ENCODE measurements around the gene EVC. TPM values are rescaled to one million over a fixed set of nuclear protein-coding genes. Genes with fewer than 3 reads are reported as not detected.

EVC gene
- total RNA-seq, 1 experiment from 2014 or later, result 29.0 TPM

GRCh38 chr4:5685296-5685695, 25.7 kb upstream of the EVC start:
- peaks cover 14% of the 10 kb centered on the region for H3K36me3 Mint-ChIP-seq (ENCODE audit: insufficient read depth, unreplicated experiment)
- H3K4me3 Mint-ChIP-seq (ENCODE audit: unreplicated experiment), result no peak overlapping the region
- DNase-seq (ENCODE audit: unreplicated experiment), result no peak
- no peak for TF ChIP-seq CTCF (IDR thresholded peaks at IDR 0.05; ENCODE audit: unreplicated experiment)
- POLR2A ChIA-PET, result no interaction called here
- no TSS peak for BruUV-seq (replicated peaks)
- no peaks in the 10 kb centered on the region for H3K4me1 Mint-ChIP-seq (ENCODE audit: insufficient read depth, unreplicated experiment)
- CTCF ChIA-PET, result interaction anchor here (0.6 kb wide), 1 partner anchor 848 kb away, joined by 3 read pairs; no protein-coding TSS in a partner anchor
- intact Hi-C loops (cut with micrococcal nuclease), result no loop called here
- no peaks in the 10 kb centered on the region for H3K9me3 Mint-ChIP-seq (ENCODE audit: unreplicated experiment)
- H3K27ac Mint-ChIP-seq (ENCODE audit: low read depth, unreplicated experiment), result no peak overlapping the region
- H3K27me3 Mint-ChIP-seq (ENCODE audit: insufficient read depth, unreplicated experiment), result no peaks in the 10 kb centered on the region

GRCh38 chr4:5686338-5686737, 24.7 kb upstream of the EVC start:
- no peaks in the 10 kb centered on the region for H3K4me1 Mint-ChIP-seq (ENCODE audit: insufficient read depth, unreplicated experiment)
- intact Hi-C loops (cut with micrococcal nuclease), result no loop called here
- H3K27ac Mint-ChIP-seq (ENCODE audit: low read depth, unreplicated experiment), result no peak overlapping the region
- H3K36me3 Mint-ChIP-seq (ENCODE audit: insufficient read depth, unreplicated experiment), result peaks cover 20% of the 10 kb centered on the region
- TF ChIP-seq CTCF (IDR thresholded peaks at IDR 0.05; ENCODE audit: unreplicated experiment), result no peak
- POLR2A ChIA-PET, result no interaction called here
- CTCF ChIA-PET, result no interaction called here
- no peaks in the 10 kb centered on the region for H3K9me3 Mint-ChIP-seq (ENCODE audit: unreplicated experiment)
- DNase-seq (ENCODE audit: unreplicated experiment), result no peak
- no TSS peak for BruUV-seq (replicated peaks)
- no peak overlapping the region for H3K4me3 Mint-ChIP-seq (ENCODE audit: unreplicated experiment)
- no peaks in the 10 kb centered on the region for H3K27me3 Mint-ChIP-seq (ENCODE audit: insufficient read depth, unreplicated experiment)

- Mint-ChIP-seq H3K27me3 (ENCODE audit: insufficient read depth, unreplicated experiment) (no peaks in the 10 kb centered on the region), H3K36me3 (ENCODE audit: insufficient read depth, unreplicated experiment) (peaks cover 22% of the 10 kb centered on the region), H3K27ac (ENCODE audit: low read depth, unreplicated experiment) (no peak overlapping the region), H3K9me3 (ENCODE audit: unreplicated experiment) (no peaks in the 10 kb centered on the region), H3K4me1 (ENCODE audit: insufficient read depth, unreplicated experiment) (no peaks in the 10 kb centered on the region), H3K4me3 (ENCODE audit: unreplicated experiment) (no peak overlapping the region)
- ChIA-PET POLR2A (no interaction called here), CTCF (interaction anchor here (1.0 kb wide), 1 partner anchor 131 kb away, joined by 3 read pairs; no protein-coding TSS in a partner anchor)
- intact Hi-C loops (cut with micrococcal nuclease), result no loop called here
- no TSS peak for BruUV-seq (replicated peaks)
- TF ChIP-seq CTCF (IDR thresholded peaks at IDR 0.05; ENCODE audit: unreplicated experiment), result no peak
- no peak for DNase-seq (ENCODE audit: unreplicated experiment)
Observed at GRCh38 chr4:5689065-5689464, 21.9 kb upstream of the EVC start.

GRCh38 chr4:5691491-5692132, 19.4 kb upstream of the EVC start:
- DNase-seq (ENCODE audit: unreplicated experiment), result no peak
- no peak for TF ChIP-seq CTCF (IDR thresholded peaks at IDR 0.05; ENCODE audit: unreplicated experiment)
- H3K27ac Mint-ChIP-seq (ENCODE audit: low read depth, unreplicated experiment), result no peak overlapping the region
- no peaks in the 10 kb centered on the region for H3K9me3 Mint-ChIP-seq (ENCODE audit: unreplicated experiment)
- POLR2A ChIA-PET, result no interaction called here
- BruUV-seq (replicated peaks), result no TSS peak
- intact Hi-C loops (cut with micrococcal nuclease), result no loop called here
- H3K4me1 Mint-ChIP-seq (ENCODE audit: insufficient read depth, unreplicated experiment), result no peaks in the 10 kb centered on the region
- peaks cover 29% of the 10 kb centered on the region for H3K36me3 Mint-ChIP-seq (ENCODE audit: insufficient read depth, unreplicated experiment)
- CTCF ChIA-PET, result no interaction called here
- H3K27me3 Mint-ChIP-seq (ENCODE audit: insufficient read depth, unreplicated experiment), result no peaks in the 10 kb centered on the region
- no peak overlapping the region for H3K4me3 Mint-ChIP-seq (ENCODE audit: unreplicated experiment)
